ENCODE data around the gene PIN1.
"Not testable (repeated sequence)": the region's sequence is repeated elsewhere in the genome, so short reads cannot be mapped to it uniquely, and the experiment has no call there.

PIN1 gene

GRCh38 chr19:9834726-9835506 lies at the start of gene PIN1:
Gene PIN1, plus strand, starts transcription at chr19:9835318. Its CDS starts 27 bp downstream, at chr19:9835345.
- peak; percentile 94 for DNase-seq

GRCh38 chr19:9785367-9786331 lies 49.5 kb upstream of the PIN1 start:
- peak; percentile 99 for DNase-seq

- DNase-seq, result no peak
Measured at GRCh38 chr19:9786342-9786741, 48.8 kb upstream of the PIN1 start.

GRCh38 chr19:9786819-9787218 lies 48.3 kb upstream of the PIN1 start:
- no peak for DNase-seq

GRCh38 chr19:9788604-9789003 lies 46.5 kb upstream of the PIN1 start:
- not testable (repeated sequence) for DNase-seq

- DNase-seq, result no peak
Measured at GRCh38 chr19:9789066-9789465, 46.1 kb upstream of the PIN1 start.

- not testable (repeated sequence) for DNase-seq
Measured at GRCh38 chr19:9789579-9789978, 45.5 kb upstream of the PIN1 start.

- not testable (repeated sequence) for DNase-seq
Measured at GRCh38 chr19:9791073-9791367, 44.1 kb upstream of the PIN1 start.

- peak; percentile 92 for DNase-seq
Measured at GRCh38 chr19:9791552-9792205, 43.4 kb upstream of the PIN1 start.

GRCh38 chr19:9792206-9793070 lies 42.7 kb upstream of the PIN1 start:
- DNase-seq, result peak; percentile 89

GRCh38 chr19:9793071-9793591 lies 42.0 kb upstream of the PIN1 start:
- DNase-seq, result no peak

- DNase-seq, result peak; percentile 87
Measured at GRCh38 chr19:9796113-9796773, 38.9 kb upstream of the PIN1 start.

- DNase-seq, result no peak
Measured at GRCh38 chr19:9797871-9798270, 37.2 kb upstream of the PIN1 start.

GRCh38 chr19:9799162-9799561 lies 36.0 kb upstream of the PIN1 start:
- no peak for DNase-seq

GRCh38 chr19:9801976-9802375 lies 33.1 kb upstream of the PIN1 start:
- DNase-seq, result no peak

GRCh38 chr19:9806803-9807202 lies 28.3 kb upstream of the PIN1 start:
- DNase-seq, result no peak

- DNase-seq, result no peak
Measured at GRCh38 chr19:9808855-9809824, 26.0 kb upstream of the PIN1 start.

- DNase-seq, result no peak
Measured at GRCh38 chr19:9811139-9811538, 24.0 kb upstream of the PIN1 start.

- no peak for DNase-seq
Measured at GRCh38 chr19:9818175-9818733, 16.9 kb upstream of the PIN1 start.
